H9 (cell line): ENCODE results near the gene PLAA. TPM values are rescaled to one million over a fixed set of nuclear protein-coding genes. Genes with fewer than 3 reads are reported as not detected.
A peak's percentile ranks its signal among the peaks of the same experiment; 100 is the strongest.

ENCODE experiments used
- DNase-seq: peaks from one replicate; pipeline ENCODE4 v3.0.0-alpha.2; 2017
- H2AFZ ChIP-seq: one replicate; pipeline ENCODE4 v1.6.1; 2013; ENCODE audit warnings: mild to moderate bottlenecking, low read length, control low read depth, moderate library complexity
- H2AK5ac ChIP-seq: 2 replicates; pipeline ENCODE4 v1.6.1; 2013; ENCODE audit warnings: low read length, control low read depth, mixed read lengths; ENCODE audit not compliant: insufficient read length
- H2BK120ac ChIP-seq: one replicate; pipeline ENCODE4 v1.6.1; 2013; ENCODE audit warnings: low read depth, mild to moderate bottlenecking, low read length, control low read depth, inconsistent platforms; ENCODE audit not compliant: poor library complexity, severe bottlenecking
- H2BK12ac ChIP-seq: 2 replicates; pipeline ENCODE4 v1.6.1; 2013; ENCODE audit warnings: low read length, control low read depth, mixed read lengths, low read depth; ENCODE audit not compliant: insufficient read length
- H2BK15ac ChIP-seq: 2 replicates; pipeline ENCODE4 v1.6.1; 2013; ENCODE audit warnings: low read depth, low read length, control low read depth
- H2BK20ac ChIP-seq: one replicate; pipeline ENCODE4 v1.6.1; 2013; ENCODE audit warnings: low read depth, mild to moderate bottlenecking, low read length, control low read depth, inconsistent platforms; ENCODE audit not compliant: poor library complexity, severe bottlenecking
- H2BK5ac ChIP-seq: 2 replicates; pipeline ENCODE4 v1.6.1; 2013; ENCODE audit warnings: low read length, control low read depth, mixed read lengths; ENCODE audit not compliant: insufficient read length
- H3K14ac ChIP-seq: 2 replicates; pipeline ENCODE4 v1.6.1; 2013; ENCODE audit warnings: low read length, control low read depth; ENCODE audit not compliant: insufficient read depth
- H3K18ac ChIP-seq: 2 replicates; pipeline ENCODE4 v1.6.1; 2013; ENCODE audit warnings: low read depth, mild to moderate bottlenecking, mixed read lengths, low read length, control low read depth; ENCODE audit not compliant: insufficient read length
- H3K23ac ChIP-seq: 2 replicates; pipeline ENCODE4 v1.6.1; 2013; ENCODE audit warnings: low read length, control low read depth, mixed read lengths, low read depth; ENCODE audit not compliant: insufficient read length
- H3K23me2 ChIP-seq: 2 replicates; pipeline ENCODE4 v1.6.1; 2013; ENCODE audit warnings: low read depth, mild to moderate bottlenecking, mixed read lengths, low read length, control low read depth; ENCODE audit not compliant: insufficient read length, poor library complexity, severe bottlenecking
- H3K27ac ChIP-seq: 2 replicates; pipeline ENCODE4 v1.5.1; 2013; ENCODE audit warnings: low read length, control low read depth, mixed read lengths, low read depth; ENCODE audit not compliant: insufficient read length
- H3K27me3 ChIP-seq: 2 replicates; pipeline ENCODE4 v1.6.1; 2013; ENCODE audit warnings: low read length, control low read depth, inconsistent platforms; ENCODE audit not compliant: insufficient read depth
- H3K4ac ChIP-seq: 2 replicates; pipeline ENCODE4 v1.6.1; 2013; ENCODE audit warnings: low read depth, mild to moderate bottlenecking, control low read depth, inconsistent platforms, low read length, moderate library complexity
- H3K4me1 ChIP-seq: 2 replicates; pipeline ENCODE4 v1.6.1; 2013; ENCODE audit warnings: low read length, control low read depth, inconsistent platforms; ENCODE audit not compliant: insufficient read depth
- H3K4me2 ChIP-seq: 2 replicates; pipeline ENCODE4 v1.6.1; 2013; ENCODE audit warnings: low read length, control low read depth, mixed read lengths; ENCODE audit not compliant: insufficient read length, insufficient read depth
- H3K56ac ChIP-seq: 2 replicates; pipeline ENCODE4 v1.6.1; 2013; ENCODE audit warnings: low read depth, mild to moderate bottlenecking, mixed read lengths, low read length, control low read depth; ENCODE audit not compliant: insufficient read length
- H3K79me1 ChIP-seq: 2 replicates; pipeline ENCODE4 v1.6.1; 2013; ENCODE audit warnings: low read depth, mild to moderate bottlenecking, moderate library complexity, low read length, control low read depth, inconsistent platforms; ENCODE audit not compliant: insufficient read depth, poor library complexity, severe bottlenecking
- H3K79me2 ChIP-seq: 2 replicates; pipeline ENCODE4 v1.6.1; 2013; ENCODE audit warnings: low read length, control low read depth, inconsistent platforms; ENCODE audit not compliant: insufficient read depth
- H3K9ac ChIP-seq: 2 replicates; pipeline ENCODE4 v1.6.1; 2013; ENCODE audit warnings: low read length, control low read depth, mixed read lengths; ENCODE audit not compliant: insufficient read length; ENCODE audit errors: extremely low read depth
- H3K9me3 ChIP-seq: one replicate; pipeline ENCODE4 v1.6.1; 2013; ENCODE audit warnings: low read depth, low read length, inconsistent platforms; ENCODE audit not compliant: control insufficient read depth
- H3T11ph ChIP-seq: one replicate; pipeline ENCODE4 v1.6.1; 2013; ENCODE audit warnings: mild to moderate bottlenecking, low read length, control low read depth, inconsistent platforms
- H4K20me1 ChIP-seq: one replicate; pipeline ENCODE4 v1.6.1; 2013; ENCODE audit not compliant: control insufficient read depth, insufficient read length, insufficient read depth
- H4K5ac ChIP-seq: 2 replicates; pipeline ENCODE4 v1.6.1; 2013; ENCODE audit warnings: low read depth, mild to moderate bottlenecking, mixed read lengths, low read length, control low read depth; ENCODE audit not compliant: insufficient read length
- H4K8ac ChIP-seq: replicated peaks from 2 replicates; pipeline ENCODE4 v1.6.1; 2013; ENCODE audit warnings: low read length, control low read depth, mixed read lengths, low read depth; ENCODE audit not compliant: insufficient read length
- H4K91ac ChIP-seq: 2 replicates; pipeline ENCODE4 v1.6.1; 2013; ENCODE audit warnings: low read depth, mild to moderate bottlenecking, moderate library complexity, mixed read lengths, low read length, control low read depth; ENCODE audit not compliant: insufficient read length
- H3K27ac Mint-ChIP-seq, 3 experiments: 2 replicates in 2 of 3; 3 replicates in 1 of 3; pipeline ENCODE4 v1.8.0; 2020 to 2021; ENCODE audit warnings: mixed read lengths in 3 of 3, mild to moderate bottlenecking in 1 of 3, moderate library complexity in 1 of 3
- H3K27me3 Mint-ChIP-seq: 2 replicates; pipeline ENCODE4 v1.8.0; 2021; ENCODE audit warnings: low read depth, mild to moderate bottlenecking, moderate library complexity, mixed read lengths
- H3K36me3 Mint-ChIP-seq, 3 experiments: 2 replicates in 2 of 3; 3 replicates in 1 of 3; pipeline ENCODE4 v1.8.0; 2020 to 2021; ENCODE audit warnings: low read depth in 3 of 3, mixed read lengths in 3 of 3; ENCODE audit not compliant: insufficient read depth in 1 of 3
- H3K4me1 Mint-ChIP-seq, 2 experiments: 2 replicates each; pipeline ENCODE4 v1.8.0; 2020; ENCODE audit warnings: mixed read lengths in 2 of 2
- H3K4me3 Mint-ChIP-seq, 2 experiments: 2 replicates in 1 of 2; 3 replicates in 1 of 2; pipeline ENCODE4 v1.8.0; 2020 to 2021; ENCODE audit warnings: mild to moderate bottlenecking in 2 of 2, mixed read lengths in 2 of 2, moderate library complexity in 1 of 2
- H3K9me3 Mint-ChIP-seq, 2 experiments: 2 replicates in 1 of 2; 3 replicates in 1 of 2; pipeline ENCODE4 v1.8.0; 2020; ENCODE audit warnings: mild to moderate bottlenecking in 2 of 2, mixed read lengths in 2 of 2, moderate library complexity in 1 of 2
- CTCF ChIP-seq: fragments of 200-600 bp; sonication (generic); conservative IDR thresholded peaks from 3 replicates; pipeline ENCODE4 v1.8.0; 2021; ENCODE audit warnings: antibody characterized with exemption, mild to moderate bottlenecking
- WGBS: extraction: QIAGEN DNeasy Blood & Tissue Kit; methylation state at CpG from one replicate; pipeline ENCODE4 v1.1.7; 2013; ENCODE audit warnings: missing lambda C conversion rate, low lambda C conversion rate, mixed read lengths; ENCODE audit not compliant: insufficient read length; ENCODE audit errors: extremely low coverage; 5-methylcytosine and 5-hydroxymethylcytosine counted together
- total RNA-seq: library from RNA; stranded (reverse); gene quantifications from 2 replicates; pipeline ENCODE4 v1.2.1, GENCODE V29; 2021

PLAA gene
- total RNA-seq, 1 experiment from 2014 or later = 65.0 TPM

GRCh38 chr9:26863074-26863473 is 84.0 kb downstream of the PLAA start:
- H3K56ac ChIP-seq = no peak overlapping the region

More at GRCh38 chr9:26863074-26863473, 84.0 kb downstream of the PLAA start:
- no peak overlapping the region for H4K8ac ChIP-seq
- no peaks in the 10 kb centered on the region for H3K9me3 ChIP-seq
- Mint-ChIP-seq H3K27me3 (no peaks in the 10 kb centered on the region), H3K27ac (no peak overlapping the region), H3K4me3 (no peak overlapping the region), H3K4me1 (no peaks in the 10 kb centered on the region; a peak in 1 of 4 replicates), H3K36me3 (peaks cover 8 to 34% (median 20%) of the 10 kb centered on the region in 3 experiments), H3K9me3 (no peaks in the 10 kb centered on the region)
- peak; percentile 58; the same call in 2 of the 3 replicates for TF ChIP-seq CTCF
- no peak overlapping the region for H3K9ac ChIP-seq
- no peak overlapping the region for H4K5ac ChIP-seq
- no peak overlapping the region for H4K91ac ChIP-seq
- no peak overlapping the region for H3K14ac ChIP-seq
- H2AFZ ChIP-seq = no peak overlapping the region
- H3K27me3 ChIP-seq = no peaks in the 10 kb centered on the region
- H3K79me2 ChIP-seq = no peaks in the 10 kb centered on the region
- no peak overlapping the region for H3T11ph ChIP-seq
- no peaks in the 10 kb centered on the region for H3K79me1 ChIP-seq
- no CpG with 5 or more reads among the region's 1 CpG for WGBS
- H2AK5ac ChIP-seq = no peak overlapping the region
- no peak overlapping the region for H2BK20ac ChIP-seq
- H3K23ac ChIP-seq = no peak overlapping the region
- H2BK120ac ChIP-seq = no peak overlapping the region
- H3K27ac ChIP-seq = no peak overlapping the region
- H2BK12ac ChIP-seq = no peak overlapping the region
- H3K4me2 ChIP-seq = no peak overlapping the region
- no peak overlapping the region for H3K18ac ChIP-seq
- no peak overlapping the region for H2BK15ac ChIP-seq
- no peak for DNase-seq
- H2BK5ac ChIP-seq = no peak overlapping the region
- H4K20me1 ChIP-seq = no peaks in the 10 kb centered on the region
- no peaks in the 10 kb centered on the region for H3K4me1 ChIP-seq
- no peaks in the 10 kb centered on the region for H3K23me2 ChIP-seq
- H3K4ac ChIP-seq = no peak overlapping the region
